NOMO-1 (cell line): ENCODE measurements around the gene ADGRB2.
A peak's percentile ranks its signal among the peaks of the same experiment; 100 is the strongest.

Experiments
- DNase-seq, 2 experiments: peaks; one replicate each; lab custom pipeline; 2025; ENCODE audit not compliant: unreplicated experiment in 2 of 2; lab: John Stamatoyannopoulos, UW

The ADGRB2 gene

DNA sequence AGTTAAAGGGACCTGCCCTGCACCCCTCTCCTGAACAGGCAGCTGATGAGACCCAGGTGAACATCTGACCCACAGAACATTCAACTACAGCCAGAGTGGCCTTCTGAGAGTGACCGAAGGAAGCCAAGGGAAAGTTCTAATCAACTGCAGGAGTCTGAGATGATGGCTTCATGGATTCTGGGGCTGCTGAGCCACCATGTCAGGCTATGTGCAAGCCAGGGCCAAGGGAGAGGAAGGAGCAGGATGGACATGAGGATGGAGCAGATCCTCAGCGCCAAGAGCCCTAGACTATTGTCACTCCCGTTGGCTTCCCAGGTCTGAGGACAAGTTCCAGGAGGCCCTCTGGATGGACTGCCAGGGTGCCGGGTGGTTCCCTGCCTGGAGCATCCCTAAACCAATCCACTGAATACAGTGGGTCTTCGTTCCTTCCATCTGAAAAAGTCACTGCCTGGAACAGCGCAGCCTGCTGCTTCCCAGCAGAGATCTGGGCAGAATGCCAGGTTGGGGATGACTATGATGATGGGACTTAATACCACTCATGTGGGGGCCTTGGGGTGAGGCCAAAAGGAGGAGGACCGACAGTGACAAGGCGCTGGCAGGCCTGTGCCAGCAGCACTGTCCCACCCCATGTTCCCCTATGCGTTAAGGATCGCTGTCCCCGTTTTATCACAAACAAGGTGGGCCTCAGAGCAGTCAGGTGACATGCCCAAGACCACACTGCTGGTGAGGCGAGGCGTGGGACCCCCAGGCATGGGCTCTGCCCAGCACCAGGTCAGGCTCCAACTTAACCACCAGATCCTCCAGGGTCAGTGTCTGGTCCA is 31.9 kb upstream of the ADGRB2 start:
- DNase-seq = no peak

GRCh38 chr1:31795096-31795675 is 31.0 kb upstream of the ADGRB2 start:
- DNase-seq = no peak

DNA sequence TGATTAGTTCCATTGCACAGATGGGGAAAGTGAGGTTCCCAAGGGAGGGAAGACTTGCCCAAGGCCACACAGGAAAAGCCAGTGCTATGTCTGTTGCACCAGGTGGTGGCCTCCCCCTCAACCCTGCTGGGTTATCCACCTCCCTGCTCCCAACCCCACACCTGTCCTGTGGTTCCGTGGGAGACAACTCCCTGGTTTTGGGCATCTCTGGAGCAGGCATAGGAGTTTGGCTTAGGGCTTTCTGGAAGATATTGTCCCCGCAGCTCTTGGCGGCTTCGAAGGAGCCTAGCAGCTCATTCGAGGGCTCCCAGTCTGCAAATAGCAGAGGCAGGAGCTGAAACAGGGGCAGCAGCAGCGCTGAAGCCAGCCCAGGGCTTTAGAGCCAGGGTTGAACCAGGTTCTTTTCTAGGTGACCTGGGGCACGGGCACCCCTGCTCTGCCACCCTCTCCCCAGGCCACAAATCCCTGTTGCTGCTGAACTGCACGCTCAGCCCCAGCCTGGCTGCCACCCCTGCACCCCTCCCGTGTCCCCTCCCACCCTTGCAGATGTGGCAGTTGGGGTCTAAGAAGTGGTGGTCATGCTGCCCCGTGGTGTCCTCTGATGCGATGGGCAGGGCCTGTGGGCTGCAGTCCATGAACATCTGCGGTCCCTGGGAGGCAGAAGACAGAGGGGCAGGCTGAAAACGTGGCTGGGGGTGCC is 29.6 kb upstream of the ADGRB2 start:
- no peak for DNase-seq

DNA sequence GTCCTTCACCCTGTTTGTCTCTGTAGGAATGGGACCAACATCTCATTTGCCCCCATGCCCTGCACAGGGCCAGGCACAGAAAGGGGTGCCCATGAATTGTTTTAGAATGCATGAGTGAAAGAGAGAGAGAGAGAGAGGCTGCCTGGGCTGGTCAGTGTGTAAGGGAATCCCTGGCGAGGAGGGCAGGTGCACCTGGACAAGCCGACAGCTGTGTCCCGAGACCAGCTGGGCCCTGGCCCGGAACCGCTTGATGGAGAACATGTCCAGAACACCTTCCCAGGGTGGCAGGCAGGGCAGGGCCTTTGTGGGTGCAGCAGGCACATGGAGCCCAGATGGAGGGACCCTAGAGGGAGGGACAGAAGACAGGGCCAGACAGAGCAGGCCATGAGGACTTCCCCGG is 28.9 kb upstream of the ADGRB2 start:
- DNase-seq = no peak

DNA sequence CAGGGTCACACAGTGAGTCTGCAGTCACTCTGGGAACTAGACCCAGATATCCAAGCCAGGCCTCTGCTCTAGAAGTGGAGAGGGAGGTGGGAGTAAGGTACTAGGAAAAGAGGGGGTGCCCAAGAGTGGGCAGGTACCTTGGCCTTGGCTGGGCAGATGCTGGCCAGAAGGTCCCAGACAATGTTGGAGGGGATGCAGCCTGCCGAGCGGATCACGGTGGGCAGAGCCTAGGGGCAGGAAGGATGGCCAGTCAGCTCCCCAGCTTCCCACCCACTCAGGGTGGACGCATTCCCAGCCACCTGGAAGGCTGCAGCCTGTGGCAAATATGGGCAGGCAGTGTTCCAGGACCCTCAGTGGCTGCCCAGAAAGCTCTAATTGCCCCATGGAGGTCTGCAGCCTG is 28.4 kb upstream of the ADGRB2 start:
- DNase-seq = no peak

GRCh38 chr1:31792116-31792515 is 28.0 kb upstream of the ADGRB2 start:
- no peak for DNase-seq

- no peak for DNase-seq
These were observed 27.2 kb upstream of the ADGRB2 start for GRCh38 chr1:31791131-31791858.

GRCh38 chr1:31790641-31791091 is 26.5 kb upstream of the ADGRB2 start:
- no peak for DNase-seq

DNA sequence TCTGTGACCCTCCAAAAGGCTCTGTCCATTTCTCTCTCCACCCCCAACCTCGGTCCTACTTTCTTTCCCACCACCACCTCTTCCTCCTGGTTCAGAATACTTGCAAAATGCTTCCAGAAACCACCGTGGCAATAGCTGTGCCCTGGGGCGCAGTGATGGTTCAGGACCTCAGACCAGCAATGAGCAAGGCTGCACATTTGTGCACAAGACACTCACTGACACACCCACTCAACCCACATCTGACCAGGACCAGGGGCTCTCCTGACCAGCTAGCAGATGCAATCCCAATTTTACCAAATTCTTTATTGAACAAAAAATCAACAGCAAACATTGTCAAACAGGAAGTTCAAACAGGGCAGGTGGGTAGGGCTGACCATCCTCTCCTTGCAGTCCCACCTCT is 26.0 kb upstream of the ADGRB2 start:
- DNase-seq = no peak

- DNase-seq = peak; percentile 67 to 88
These were observed 25.3 kb upstream of the ADGRB2 start for GRCh38 chr1:31789259-31790065.

DNA sequence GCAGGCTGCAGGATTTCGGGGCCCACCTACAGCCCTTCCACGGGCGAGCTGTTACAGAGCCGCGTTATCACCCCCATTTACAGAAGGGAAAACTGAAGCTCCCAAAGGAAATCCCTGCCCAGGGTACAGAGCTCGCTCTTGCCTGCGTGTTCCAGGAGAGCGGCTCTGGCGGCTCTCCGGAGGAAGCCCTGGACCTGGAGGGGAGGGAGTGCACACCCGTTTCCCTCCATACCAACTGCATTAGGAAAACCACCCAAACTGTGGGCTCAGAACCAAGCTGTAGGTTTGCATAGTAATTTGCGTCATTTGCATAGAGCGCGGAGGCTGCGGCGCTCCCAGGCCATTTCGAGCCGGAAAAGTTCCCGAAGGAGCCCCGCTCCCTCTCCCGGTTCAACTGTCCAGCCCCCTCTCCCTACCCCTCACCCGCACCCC is 24.7 kb upstream of the ADGRB2 start:
- peak in 1 of 2 experiments; percentile 55 for DNase-seq

DNA sequence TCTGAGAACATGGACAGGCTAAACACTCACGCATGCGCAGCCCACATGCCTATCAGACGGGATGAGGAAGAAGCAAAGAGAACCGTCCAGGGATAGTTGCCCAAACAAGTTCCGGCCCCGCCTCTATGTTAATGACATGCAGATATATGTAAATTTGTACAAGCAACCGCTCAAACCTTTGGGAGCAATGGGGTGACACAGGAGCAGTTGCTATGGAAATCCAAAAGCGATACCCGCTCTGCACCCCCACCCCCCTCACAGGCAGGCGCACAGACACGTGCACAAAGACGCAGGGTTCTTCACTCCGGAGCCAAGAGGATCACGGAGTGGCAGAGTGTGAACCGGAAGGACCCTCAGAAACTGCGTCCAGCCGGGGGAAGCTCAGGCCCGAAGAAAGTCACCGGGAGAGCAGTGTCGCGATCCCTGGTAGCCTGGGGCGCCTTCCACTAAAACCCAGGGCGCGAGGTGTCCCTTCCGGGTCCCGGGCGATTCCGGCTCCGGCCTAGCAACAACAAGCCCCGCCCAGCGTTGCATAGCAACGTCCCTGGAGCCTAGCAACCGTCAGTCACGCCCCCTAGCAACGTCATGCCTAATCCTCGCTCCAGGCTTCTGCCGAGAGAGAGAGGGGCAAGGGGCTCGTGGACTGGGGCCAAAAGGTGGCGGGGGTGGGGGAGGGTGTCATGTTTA is 24.1 kb upstream of the ADGRB2 start:
- DNase-seq = peak; percentile 88 to 90

DNA sequence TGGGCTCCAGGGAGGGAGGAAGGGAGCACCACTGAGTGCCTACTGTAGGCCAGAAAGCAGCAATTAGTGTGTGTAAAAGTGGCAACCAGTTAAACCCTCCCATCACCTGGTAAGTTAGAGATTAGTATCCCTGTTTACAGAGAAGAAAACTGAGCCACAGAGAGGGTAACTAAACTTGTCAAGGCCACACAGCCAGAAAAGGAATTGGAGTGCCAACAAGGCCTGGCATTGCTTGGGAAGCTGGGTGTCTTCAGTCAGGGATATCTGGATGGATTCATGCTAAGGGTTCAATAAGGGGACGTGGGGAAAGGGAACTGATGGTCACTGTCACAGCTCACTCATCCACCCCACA is 23.6 kb upstream of the ADGRB2 start:
- no peak for DNase-seq

DNA sequence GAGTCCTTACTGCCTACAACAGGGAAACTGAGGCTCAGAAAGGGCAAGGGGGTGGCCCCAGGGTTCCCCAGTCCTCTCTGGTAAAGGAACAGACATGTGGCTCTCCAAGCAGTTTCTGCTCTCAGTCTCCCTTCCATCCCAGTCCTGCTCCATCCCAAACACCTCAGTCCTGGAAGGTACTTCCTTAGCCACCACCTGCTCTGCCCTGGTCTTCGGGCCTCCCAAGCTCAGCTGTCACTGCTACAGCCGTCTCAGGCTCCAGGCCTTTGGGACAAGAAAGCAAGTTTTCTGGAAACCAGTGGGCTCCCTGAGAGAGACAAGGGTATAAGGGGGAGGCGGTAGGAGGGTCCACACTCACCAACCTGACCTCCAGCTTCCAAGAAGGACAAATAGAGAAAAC is 23.1 kb upstream of the ADGRB2 start:
- no peak for DNase-seq

DNA sequence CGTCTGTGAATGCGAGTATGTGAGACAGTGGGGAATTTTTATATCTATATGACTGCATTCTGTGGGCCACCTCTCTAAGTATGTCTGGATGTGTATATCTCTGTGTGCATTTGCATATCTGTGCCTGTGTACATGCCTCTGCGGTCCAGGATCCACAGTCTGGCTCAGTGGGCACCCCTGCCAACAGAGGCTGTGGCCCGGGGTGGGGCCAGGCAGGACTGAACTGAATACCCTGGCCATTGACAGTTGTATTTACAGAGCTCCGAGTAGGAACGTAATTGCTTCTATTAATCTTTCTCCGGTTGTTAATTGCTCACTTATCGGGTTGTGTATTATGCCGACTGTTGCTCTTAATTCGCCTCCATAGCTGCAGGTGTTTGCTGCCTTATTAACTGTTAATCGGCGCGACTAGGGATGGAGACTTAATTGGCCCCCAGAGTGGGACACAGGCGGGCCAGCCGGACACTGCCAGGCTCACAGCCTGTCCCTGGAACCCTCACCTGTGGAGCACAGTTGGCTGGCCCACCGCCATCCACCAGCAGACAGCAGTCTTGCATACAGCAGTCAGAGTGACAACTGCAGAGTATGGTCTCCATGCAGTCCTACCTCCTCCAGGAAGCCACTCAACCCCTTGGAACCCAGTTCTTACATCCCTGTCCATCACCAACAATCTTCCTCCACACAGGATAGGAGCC is 22.4 kb upstream of the ADGRB2 start:
- no peak for DNase-seq

- no peak for DNase-seq
These were observed 21.8 kb upstream of the ADGRB2 start for GRCh38 chr1:31785947-31786290.

DNA sequence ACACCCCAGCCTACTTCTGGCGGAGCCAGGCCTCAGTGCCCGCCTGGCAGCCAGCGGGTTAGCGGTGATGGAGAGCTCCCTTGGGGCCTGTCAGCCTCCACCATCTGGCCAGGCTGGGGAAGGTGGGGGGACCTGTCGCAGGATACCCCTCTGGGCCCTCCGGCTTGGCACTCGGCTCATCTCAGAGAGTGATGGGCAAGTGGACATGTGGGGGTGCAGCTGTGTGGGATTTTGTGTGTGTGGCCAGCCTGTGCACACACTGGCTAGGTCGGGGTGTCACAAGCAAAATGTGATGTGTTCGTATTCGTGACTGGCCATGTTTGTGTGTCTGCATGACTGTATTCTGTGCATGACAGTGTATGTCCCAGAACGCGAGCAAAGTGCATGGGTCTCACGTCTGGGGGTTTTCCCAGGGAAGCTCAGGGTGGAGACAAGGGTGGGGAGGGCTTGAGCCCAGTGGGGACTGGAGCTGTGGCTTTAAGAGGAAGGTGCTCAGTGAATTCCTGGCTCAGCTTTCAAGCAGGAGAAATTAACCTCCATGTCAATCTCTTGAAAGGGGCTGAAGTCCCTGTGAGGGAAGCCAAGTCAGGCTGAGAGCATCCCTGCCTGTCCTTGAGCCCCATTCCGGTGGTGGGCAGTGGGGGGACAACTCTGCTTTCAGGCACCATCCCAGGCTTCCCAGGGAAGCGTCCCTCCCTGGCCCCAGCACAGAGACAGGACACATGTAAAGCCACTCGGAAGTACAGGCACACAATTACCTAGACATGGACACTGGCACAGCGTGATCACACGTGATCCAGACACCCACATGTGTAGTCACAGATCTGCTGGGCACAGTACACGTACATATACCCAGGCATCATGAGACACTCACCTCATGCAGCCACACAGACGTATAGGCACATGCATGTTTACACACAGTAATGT is 21.1 kb upstream of the ADGRB2 start:
- DNase-seq = no peak

DNA sequence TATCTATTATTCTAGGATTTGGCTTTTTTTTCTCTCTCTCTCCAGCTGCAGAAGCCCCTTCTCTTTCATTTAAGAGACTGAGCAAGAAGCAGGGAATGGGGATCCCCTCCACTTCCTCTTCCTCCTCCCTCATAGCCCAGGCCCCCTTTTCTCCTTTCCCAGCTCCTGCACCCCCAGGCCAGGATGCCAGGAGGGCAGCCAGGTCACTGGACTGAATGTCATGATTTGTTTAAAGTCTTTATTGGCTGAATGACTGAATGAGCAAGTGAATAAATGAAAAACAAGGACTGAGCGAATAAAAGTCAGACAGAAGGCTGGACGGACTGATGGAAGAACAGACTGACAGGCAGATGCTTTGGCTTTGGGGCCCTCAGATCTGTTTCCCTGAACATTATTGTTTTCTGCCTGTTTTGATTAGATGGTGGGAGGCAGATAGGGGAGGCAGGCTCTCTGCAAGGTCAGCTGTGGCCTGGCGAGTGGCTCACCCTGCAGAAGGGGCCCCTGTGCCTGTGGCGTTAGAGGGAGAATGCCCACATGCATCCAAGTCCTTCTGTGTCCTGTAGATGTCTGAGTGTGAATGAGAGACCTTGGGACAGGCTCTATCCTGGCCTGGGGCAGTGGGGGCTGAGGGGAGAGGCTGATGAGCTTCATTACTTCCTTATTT is 20.3 kb upstream of the ADGRB2 start:
- no peak for DNase-seq
